Stimulated activated CD8-positive, alpha-beta memory T cell treated with anti-CD3 and anti-CD28 coated beads, Interleukin-7, amount 100 ng/mL, for 1 hour (primary cell): Measurements from ENCODE around the gene ENOX1.

Source experiments
- DNase-seq, 2 donors: peaks; one replicate each; pipeline ENCODE4 v3.0.0-alpha.2; 2020; ENCODE audit warnings: low read depth in 2 of 2

The ENOX1 gene

DNA sequence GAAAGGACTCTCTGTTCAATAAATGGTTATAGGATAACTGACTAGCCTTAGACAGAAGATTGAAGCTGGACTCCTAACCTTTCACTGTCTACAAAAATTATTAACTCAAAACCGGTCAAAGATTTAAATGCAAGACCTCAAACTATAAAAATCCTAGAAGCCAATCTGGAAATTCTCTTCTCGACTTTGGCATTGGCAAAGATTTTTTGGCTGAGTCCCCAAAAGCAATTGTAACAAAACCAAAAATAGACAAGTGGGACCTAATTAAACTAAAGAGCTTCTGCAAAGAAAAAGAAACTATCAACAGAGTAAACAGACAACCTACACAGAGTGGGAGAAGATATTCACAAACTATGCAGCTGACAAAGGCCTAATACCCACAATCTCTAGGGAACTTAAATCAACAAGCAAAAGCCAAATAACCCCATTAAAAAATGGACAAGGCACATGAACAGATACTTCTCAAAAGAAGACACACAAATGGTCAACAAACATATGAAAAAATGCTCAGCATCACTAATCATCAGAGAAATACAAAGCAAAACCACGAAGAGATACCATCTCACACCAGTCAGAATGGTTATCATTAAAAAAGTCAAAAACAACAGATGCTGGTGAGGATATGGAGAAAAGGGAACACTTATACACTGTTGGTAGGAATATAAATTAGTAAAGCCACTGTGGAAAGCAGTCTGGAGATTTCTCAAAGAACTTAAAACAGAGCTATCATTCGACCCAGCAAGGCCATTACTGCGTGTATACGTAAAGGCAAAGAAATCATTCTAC, 497.1 kb downstream of the ENOX1 start:
- DNase-seq, result no peak

DNA sequence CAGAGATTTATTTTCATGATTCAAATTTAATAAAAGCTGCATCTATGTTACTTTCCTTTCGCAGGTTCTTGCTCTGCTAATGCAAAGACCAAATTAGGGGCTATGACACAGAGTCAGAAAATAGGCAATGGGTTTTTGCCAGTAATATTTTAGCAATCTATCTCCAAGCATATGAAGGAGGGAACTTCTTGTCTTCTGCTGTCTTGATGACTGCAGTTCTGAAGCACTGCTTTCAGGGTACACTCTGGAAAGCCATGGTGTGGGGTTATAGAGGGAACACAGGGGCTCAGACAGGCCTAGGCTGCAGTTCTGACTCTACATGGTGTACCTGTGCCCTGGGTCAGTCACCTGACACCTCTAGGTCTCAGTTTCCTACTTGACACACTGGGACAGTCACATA, 500.0 kb downstream of the ENOX1 start:
- DNase-seq, result no peak

DNA sequence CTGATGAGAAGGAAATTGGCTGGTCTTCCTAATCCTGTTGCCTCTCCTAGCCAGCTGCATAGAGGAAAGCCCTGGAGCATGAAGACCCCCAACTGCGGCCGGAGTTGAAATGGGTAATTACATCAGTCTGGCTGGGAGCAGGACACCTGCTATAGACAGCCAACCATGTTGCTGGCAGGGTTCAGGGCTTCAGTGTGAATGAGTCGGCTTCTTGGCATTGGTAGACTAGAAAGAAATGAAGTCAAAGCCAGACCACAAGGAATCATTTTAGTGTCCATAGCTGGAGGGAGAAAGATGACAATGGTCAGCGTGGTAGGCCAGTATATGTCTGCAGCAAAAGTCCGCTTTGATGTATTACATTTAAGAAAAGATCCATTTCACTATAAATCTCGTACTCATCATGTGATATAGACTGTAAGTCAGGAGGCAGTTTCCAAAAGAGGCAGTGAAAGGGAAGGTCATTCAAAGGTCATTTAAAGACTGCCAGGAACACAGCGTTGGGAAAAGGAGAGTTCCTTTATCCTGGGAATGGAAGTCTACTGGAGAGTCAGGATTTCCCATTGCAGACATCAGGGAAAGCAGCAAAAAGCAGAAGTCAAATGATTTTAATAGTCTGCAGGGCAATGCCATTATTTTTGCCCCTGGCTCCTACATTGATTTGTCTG, 500.7 kb downstream of the ENOX1 start:
- no peak for DNase-seq

DNA sequence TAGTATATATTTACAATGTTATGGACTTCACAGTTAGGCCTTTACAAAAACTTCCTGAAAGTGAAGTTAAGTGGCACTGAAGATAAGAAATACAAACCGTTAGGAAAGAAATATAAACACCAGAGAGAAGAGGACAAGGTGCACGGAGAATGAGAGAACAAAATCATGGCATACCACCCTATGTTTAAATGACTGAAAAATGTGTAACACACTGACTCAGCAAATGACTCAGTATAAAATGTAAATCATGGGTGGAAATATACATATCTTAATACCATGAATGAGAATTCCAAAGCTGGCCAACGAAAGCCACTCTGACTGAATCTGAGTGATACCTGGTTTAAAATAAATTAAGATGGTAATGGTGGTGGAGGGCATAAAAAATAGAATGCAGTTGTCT, 502.6 kb downstream of the ENOX1 start:
- no peak for DNase-seq

DNA sequence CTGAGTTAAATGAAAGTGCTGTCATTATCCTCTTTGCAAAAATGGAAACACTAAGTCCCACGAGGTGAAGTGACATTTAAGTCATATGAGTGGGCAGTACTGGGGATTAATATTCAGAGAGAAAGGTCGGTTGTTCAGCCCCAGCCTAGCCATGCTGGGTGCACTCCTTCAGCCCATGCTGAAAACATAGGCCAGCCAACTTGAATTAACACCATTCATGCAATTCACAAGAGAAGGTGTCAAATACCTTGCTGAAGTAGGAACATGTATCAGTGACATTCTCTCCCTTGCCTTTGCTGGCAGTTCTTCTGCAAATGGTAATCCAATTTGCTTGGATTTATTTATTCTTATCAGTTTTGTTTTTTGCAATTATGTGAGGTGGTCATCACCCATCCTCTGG, 507.1 kb downstream of the ENOX1 start:
- DNase-seq, result no peak

DNA sequence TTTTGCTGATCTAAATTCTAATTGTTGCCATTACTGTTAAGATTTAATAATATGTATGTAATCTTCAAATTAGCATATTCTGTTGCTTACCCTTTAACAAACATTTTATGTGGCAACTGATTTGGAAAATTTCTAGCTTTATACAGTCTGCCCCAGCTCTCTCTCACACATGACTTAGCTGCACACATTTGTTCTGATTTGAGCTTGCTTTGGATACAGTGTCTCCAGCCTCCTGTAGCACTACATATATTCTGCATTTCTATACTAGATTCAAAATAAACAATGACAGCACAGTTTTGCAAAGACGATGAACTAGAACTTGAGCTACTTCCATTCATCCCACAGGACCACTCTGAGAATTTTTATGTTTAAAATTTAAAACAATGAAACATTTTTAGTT, 508.6 kb downstream of the ENOX1 start:
- no peak for DNase-seq

DNA sequence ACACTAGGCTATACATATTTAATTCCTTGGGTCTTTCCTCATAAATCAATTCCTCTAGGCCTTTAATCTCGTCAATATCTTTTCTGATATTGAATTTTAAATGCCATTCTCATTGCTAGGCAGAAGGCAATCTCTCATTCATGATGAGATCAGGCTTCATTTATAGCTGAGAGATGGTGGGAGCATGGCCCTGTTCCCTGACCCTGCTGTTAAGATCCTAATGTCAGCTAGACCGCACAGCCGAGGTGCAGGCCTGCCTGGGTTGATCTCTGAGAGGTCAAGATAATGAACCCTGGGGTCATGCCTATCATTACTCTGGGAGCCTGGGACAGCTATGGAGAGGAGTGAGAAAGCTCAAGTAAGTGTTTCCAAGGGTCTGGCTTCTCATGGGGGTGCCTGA, 509.6 kb downstream of the ENOX1 start:
- no peak for DNase-seq

DNA sequence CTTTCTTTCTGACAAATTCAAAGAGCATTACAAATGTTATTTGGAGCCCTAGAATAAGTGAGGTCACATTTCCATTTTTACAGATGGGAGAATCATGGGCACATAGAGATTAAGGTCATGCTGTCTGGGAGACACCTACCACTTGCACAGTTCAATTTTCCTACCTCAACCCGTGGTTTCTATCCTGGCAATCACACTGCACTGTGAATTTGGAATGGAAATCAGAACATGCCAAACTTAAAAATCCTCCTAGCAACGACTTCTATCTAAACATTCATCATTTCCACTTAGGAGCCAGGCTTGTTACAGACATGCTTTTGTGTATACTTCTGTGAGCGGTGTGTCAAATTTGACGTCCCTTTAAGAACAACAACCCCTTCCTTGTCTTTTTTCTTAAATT, 511.9 kb downstream of the ENOX1 start:
- no peak for DNase-seq

DNA sequence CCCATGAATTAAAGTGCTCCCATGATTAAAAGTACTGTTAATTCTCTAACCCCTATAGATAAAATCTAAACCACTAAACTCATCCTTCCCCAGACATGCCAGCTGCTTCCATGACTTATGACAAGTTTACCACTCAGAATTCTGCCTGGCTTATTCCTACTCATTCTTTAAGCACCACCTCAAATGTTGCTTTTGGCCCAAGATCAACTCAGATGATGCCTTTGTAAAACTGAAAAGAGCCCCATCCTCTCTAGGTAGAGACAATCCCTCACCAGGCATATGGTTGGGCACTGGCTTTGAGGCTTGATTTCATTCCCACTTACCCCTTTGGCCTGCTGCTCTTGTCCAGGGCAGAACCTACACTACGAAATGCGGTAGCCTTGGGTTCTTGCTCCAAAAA, 513.4 kb downstream of the ENOX1 start:
- no peak for DNase-seq

DNA sequence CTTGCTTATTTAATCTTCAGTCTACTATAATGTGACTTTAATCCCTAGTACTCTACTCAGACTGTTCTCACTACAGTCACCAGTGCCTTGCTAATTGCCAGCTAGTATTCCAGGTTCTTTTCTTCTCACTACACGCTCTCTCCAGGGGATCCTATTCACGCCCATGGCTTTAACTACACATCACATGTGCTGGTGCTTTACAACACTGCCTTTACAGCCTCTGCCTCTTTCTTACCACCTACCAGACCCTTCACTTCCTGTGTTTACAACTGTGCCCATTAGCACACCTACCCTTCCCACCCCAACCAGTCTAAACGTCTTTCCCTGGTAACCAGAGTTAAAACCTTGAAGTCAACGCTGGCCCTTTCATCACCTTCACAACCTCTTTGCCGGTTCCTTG, 513.9 kb downstream of the ENOX1 start:
- DNase-seq, result no peak

DNA sequence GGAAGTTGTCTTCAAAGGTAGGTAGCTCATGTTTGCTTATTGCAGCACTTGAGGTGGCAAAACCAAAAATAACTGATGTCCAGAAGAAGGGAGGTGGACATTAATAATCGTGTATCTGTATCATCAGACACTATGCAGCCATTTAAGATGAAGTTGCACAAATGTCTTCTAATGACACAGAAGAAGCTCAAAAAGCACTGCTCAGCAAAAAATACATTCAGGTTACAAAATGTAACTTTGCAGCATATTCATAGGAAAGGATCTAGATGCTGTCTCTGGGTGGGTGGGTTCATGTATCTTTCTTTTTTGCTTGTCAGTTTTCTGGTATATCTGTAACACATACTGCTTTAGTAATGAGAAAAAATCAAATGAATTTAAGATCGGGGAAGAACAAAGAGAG, 515.6 kb downstream of the ENOX1 start:
- no peak for DNase-seq

DNA sequence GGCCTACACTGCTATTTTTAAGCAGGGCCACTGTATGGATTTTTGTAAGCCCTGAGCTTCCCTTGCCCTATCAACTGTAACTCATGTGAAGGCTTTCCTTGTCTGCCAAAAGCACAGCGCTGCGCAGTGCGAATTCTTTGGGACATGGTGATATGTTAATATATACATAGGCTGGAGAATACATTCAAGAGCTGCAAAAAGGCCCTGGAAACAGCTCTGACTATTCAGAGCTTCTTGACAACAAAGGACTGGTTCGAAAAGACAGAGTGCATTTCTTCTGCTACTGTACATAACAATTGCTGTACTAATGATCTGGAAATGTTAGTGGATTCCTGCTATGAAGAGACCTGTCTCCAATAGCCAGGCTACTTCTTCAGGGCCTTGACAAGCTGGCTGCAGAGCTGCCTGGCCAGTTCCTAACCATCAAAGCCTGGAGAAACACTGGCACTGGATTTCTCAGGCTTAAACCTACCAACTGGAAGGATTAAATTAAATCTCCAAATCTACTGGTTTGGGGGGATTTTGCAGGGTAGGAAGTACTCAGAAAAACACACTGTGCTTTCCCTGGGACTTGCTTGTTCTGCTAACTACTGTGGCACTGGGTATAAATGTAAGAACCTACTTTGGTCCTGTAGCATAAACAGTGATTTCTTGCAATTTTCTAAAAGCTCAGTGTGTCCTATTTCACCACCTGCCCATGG, 516.5 kb downstream of the ENOX1 start:
- no peak for DNase-seq

DNA sequence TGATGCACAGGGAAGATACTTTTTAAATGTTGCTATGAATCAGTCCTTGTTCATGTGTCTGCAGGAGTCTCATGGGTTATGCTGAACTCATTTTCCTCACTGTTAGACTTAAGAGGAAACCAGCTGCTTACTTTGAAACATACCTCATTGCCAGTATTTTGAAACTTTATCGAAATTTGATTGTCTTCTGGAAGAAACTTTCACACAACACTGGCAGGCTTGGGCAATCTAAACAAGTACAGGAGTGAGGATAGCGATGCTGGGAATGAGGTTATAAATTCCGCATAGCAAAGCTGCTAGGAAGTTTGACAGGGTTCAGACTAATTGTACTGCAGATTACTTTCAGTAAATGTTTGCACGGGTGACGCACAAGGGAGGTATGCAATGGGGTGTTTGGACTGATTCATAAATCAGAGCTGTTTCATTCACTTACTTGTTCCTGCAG, 517.7 kb downstream of the ENOX1 start:
- no peak for DNase-seq

DNA sequence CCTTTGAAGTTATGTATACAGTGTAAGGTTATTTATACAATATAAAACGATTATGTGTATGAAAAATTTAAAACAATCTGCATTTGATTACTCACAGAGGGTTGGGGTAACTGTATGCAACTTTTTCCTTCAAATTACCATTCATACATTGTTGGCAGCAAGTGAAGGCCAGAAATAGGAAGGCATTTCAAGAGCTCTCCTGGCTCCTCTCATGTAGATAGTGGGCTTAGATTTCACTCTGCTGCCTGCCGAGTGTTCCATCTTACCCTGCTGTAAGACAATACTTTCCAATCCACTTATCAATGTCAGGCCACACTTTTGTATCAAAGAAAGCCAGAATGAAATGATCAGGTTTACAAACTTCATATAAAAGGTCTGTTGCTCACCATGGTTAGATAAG, 518.1 kb downstream of the ENOX1 start:
- DNase-seq, result no peak

DNA sequence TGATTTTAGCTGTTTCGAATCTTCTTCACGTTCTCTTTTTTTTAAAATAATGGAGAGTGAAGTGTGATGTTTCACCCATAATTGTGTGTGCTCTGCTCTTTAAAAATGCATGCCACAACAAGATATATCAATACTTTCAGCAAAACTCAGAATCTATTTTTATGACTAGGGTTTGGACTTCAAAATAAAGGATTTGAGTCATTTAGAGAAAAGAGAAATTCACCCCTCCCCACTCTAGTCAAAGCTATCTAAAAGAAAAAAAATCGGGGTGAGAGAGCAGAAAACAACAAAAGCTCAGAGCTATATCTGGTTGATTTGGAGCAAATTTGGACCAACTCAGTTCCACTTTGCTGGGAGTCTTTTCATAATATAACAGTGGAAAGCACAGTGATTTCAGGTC, 518.9 kb downstream of the ENOX1 start:
- no peak for DNase-seq

DNA sequence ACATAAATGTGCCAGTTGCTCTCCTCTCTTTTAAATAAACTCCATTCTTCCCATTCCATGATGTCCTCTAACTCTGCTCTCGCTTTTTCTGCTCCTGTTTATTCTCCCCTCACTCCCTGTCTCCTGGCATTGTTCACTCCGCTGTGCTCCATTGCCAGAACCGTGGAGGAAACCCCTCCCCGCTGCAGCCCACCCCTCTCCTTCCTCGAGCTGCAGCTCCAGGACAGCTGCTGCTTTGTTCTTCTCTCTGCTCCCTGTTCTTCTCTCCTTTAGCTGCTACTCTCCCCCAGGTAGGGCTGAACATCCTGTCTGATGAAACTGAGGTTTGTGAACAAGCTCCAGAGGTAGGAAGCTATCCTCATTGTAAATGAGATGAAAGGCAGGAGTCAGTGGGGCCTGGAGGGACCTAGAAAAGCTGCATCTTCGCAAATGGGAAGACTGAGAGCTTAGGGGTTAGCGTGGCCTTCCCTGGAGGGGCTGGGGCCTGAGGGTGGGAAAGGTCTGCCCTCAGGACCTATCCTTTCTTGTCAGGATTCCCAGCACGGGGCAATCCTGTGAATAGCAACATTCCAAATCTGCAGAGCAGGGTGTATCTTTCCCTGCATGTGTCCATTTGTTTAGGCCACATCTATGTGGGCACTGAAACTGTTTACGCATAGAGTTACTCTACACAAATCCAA, 519.7 kb downstream of the ENOX1 start:
- no peak for DNase-seq

DNA sequence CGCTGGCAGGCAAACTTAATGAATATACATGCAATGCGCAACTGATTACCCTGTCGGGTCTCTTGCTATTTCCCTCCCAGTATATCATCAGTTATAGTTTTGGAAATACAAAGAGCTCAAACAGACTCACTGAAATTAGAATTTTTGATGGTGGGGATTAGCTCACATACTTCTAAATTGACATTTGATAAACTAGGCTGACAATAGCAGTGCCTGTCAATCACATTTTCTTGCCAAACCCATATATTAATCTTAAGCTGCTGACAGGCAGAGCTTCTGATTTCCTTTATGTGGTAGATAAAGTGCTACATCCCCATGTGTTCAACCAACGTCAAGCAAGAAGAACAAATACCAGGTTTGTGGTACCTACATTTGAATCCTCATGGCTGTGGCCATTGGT, 521.7 kb downstream of the ENOX1 start:
- DNase-seq, result no peak

DNA sequence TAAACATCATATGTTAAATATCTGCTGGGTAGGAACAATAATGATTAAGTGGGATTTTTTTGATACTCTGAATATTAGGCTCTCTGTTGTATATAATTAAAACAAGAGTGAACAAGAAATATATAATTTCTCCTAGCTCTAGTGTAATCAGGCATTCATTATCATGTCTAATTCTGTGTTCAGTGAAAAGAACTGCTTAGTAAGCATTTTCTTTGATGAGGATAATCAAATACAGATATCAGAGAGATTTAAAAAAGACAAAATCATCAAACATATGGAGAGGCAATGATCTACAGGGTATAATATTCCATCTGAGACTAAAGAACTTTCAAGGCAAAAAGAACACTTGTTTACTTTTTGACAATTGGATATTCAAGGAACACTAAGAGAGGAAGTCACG, 522.3 kb downstream of the ENOX1 start:
- no peak for DNase-seq

DNA sequence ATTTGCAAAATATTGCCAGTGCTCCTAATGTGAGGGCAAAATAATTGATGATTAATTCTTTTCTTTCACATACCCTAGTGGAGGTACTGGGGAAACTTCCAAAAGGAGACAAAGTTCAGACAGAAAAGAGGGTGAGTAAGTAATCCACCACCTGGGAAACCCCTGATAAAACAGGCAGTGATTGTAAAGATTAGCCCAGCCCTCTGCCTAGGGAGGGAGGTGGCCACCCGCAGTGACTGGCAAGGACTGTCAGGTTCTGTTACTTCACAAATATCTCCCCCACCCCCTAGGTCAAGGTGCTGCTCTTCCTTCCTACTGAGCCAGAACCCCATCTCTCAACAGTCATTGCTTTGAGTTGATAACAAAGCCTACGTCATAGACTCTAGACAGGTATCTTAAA, 523.7 kb downstream of the ENOX1 start:
- DNase-seq, result no peak

DNA sequence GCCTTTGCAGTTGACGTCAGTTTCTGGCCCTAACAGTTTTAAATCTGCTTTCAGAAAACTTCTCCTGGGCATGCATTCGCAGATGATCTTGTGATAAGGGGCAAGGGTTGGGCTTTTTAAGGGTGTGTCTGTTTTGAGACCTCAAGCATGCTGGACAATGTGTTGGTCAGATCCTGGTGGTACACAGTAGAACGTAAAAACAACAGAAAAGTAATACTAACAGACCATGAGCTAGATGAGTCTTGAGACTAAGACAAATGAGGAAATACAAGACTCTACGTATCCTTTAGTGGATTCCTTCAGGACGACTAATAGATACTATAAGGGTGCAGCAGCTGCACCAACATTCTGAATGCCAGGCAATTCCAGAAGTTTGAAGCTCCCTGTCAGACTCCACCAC, 525.8 kb downstream of the ENOX1 start:
- no peak for DNase-seq

DNA sequence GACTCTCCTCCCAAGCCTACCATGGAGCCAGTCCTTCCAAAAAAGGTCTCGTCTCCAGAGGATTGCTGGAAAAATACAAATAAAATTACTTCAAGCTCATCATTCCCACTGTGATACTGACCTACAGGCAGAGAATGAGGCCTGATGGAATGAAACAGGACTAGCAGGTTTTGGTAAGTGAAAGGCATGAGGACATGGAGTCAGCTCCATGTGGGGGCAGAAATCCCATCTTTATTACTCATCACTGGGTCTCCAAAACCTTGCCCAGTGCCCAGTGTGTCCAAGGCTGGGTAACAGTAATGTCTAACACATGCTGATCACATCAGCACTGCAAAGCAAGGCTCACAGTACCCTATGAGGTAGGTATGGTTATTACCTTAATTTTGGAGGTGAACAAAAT, 528.0 kb downstream of the ENOX1 start:
- DNase-seq, result no peak

DNA sequence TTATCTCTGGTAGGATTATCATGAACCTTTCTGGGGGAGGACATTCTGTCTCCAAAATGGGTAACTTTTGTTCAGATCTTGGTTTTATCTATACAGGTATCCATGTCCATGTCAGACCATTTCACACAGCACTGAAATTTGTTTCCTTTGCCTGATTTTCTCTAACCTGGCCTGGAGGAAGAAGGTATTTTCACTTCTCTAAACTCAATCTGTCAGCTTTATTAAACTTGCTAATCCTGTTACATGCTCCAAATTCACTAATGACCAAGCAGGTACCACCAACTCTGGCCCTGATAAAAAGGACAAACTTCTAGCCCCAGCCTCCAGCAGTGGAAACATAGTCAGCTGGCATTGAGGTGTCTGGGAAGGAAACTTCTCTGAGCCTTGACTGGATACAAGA, 529.0 kb downstream of the ENOX1 start:
- no peak for DNase-seq
